ENCODE results near the gene SNAI1.

The SNAI1 gene

GRCh38 chr20:50015993-50016770, 33.4 kb downstream of the SNAI1 start:
- Histone ChIP-seq H3K9me3 (replicated peaks; ENCODE audit: insufficient read depth, low read length) (no peaks in the 10 kb centered on the region), H2AFZ (ENCODE audit: low read length) (no peak overlapping the region), H3F3A (ENCODE audit: insufficient read depth, low read length) (peaks cover 10% of the 10 kb centered on the region), H3K79me2 (ENCODE audit: low read length) (no peaks in the 10 kb centered on the region), H3K9me2 (replicated peaks; ENCODE audit: insufficient read depth, low read length) (no peaks in the 10 kb centered on the region), H3K4me3 (ENCODE audit: low read length) (no peak overlapping the region), H3K27me3 (replicated peaks; ENCODE audit: insufficient read depth, low read length) (no peaks in the 10 kb centered on the region), H4K20me1 (ENCODE audit: insufficient read depth, low read length) (no peaks in the 10 kb centered on the region), H3K9ac (ENCODE audit: low read length) (no peak overlapping the region), H3K36me3 (replicated peaks; ENCODE audit: insufficient read depth, low read length) (no peaks in the 10 kb centered on the region), H3K27ac (ENCODE audit: low read length) (no peak overlapping the region), H3K4me1 (ENCODE audit: low read length) (peaks cover 8% of the 10 kb centered on the region), H3K4me2 (ENCODE audit: low read depth, low read length) (no peak overlapping the region)
- no peak for DNase-seq
- TF ChIP-seq EZH2phosphoT487 (IDR thresholded peaks at IDR 0.05; ENCODE audit: low read length) (no peak), EZH2 (optimal IDR thresholded peaks at IDR 0.05; ENCODE audit: low read depth, low read length) (no peak), CTCF (IDR thresholded peaks at IDR 0.05; ENCODE audit: low read length) (no peak)

GRCh38 chr20:50017160-50017559, 34.4 kb downstream of the SNAI1 start:
- no peaks in the 10 kb centered on the region for H4K20me1 ChIP-seq (ENCODE audit: insufficient read depth, low read length)
- H3K9me2 ChIP-seq (replicated peaks; ENCODE audit: insufficient read depth, low read length), result no peaks in the 10 kb centered on the region
- H3K79me2 ChIP-seq (ENCODE audit: low read length), result no peaks in the 10 kb centered on the region
- no peak overlapping the region for H3K4me3 ChIP-seq (ENCODE audit: low read length)
- DNase-seq, result no peak
- no peaks in the 10 kb centered on the region for H3K9me3 ChIP-seq (replicated peaks; ENCODE audit: insufficient read depth, low read length)
- H3K36me3 ChIP-seq (replicated peaks; ENCODE audit: insufficient read depth, low read length), result no peaks in the 10 kb centered on the region
- H3K9ac ChIP-seq (ENCODE audit: low read length), result no peak overlapping the region
- H3K4me1 ChIP-seq (ENCODE audit: low read length), result peaks cover 8% of the 10 kb centered on the region
- H3K4me2 ChIP-seq (ENCODE audit: low read depth, low read length), result no peak overlapping the region
- H2AFZ ChIP-seq (ENCODE audit: low read length), result no peak overlapping the region
- no peak overlapping the region for H3K27ac ChIP-seq (ENCODE audit: low read length)
- H3F3A ChIP-seq (ENCODE audit: insufficient read depth, low read length), result peaks cover 5% of the 10 kb centered on the region
- TF ChIP-seq EZH2 (optimal IDR thresholded peaks at IDR 0.05; ENCODE audit: low read depth, low read length), result no peak
- TF ChIP-seq CTCF (IDR thresholded peaks at IDR 0.05; ENCODE audit: low read length), result no peak
- no peak for TF ChIP-seq EZH2phosphoT487 (IDR thresholded peaks at IDR 0.05; ENCODE audit: low read length)
- no peaks in the 10 kb centered on the region for H3K27me3 ChIP-seq (replicated peaks; ENCODE audit: insufficient read depth, low read length)

GRCh38 chr20:50017576-50018248, 34.9 kb downstream of the SNAI1 start:
- no peak for DNase-seq
- peaks cover 5% of the 10 kb centered on the region for H3K4me1 ChIP-seq (ENCODE audit: low read length)
- no peak overlapping the region for H3K4me3 ChIP-seq (ENCODE audit: low read length)
- no peak overlapping the region for H3K27ac ChIP-seq (ENCODE audit: low read length)
- H4K20me1 ChIP-seq (ENCODE audit: insufficient read depth, low read length), result no peaks in the 10 kb centered on the region
- no peak overlapping the region for H3K4me2 ChIP-seq (ENCODE audit: low read depth, low read length)
- no peaks in the 10 kb centered on the region; the same call in 1 of the 2 replicates for H3F3A ChIP-seq (ENCODE audit: insufficient read depth, low read length)
- no peaks in the 10 kb centered on the region for H3K27me3 ChIP-seq (replicated peaks; ENCODE audit: insufficient read depth, low read length)
- H3K36me3 ChIP-seq (replicated peaks; ENCODE audit: insufficient read depth, low read length), result no peaks in the 10 kb centered on the region
- H2AFZ ChIP-seq (ENCODE audit: low read length), result no peak overlapping the region
- no peaks in the 10 kb centered on the region for H3K9me3 ChIP-seq (replicated peaks; ENCODE audit: insufficient read depth, low read length)
- H3K9me2 ChIP-seq (replicated peaks; ENCODE audit: insufficient read depth, low read length), result no peaks in the 10 kb centered on the region
- no peak overlapping the region for H3K9ac ChIP-seq (ENCODE audit: low read length)
- H3K79me2 ChIP-seq (ENCODE audit: low read length), result no peaks in the 10 kb centered on the region
- TF ChIP-seq EZH2 (optimal IDR thresholded peaks at IDR 0.05; ENCODE audit: low read depth, low read length) (no peak), CTCF (IDR thresholded peaks at IDR 0.05; ENCODE audit: low read length) (no peak), EZH2phosphoT487 (IDR thresholded peaks at IDR 0.05; ENCODE audit: low read length) (no peak)
